Neural progenitor cell (in vitro differentiated cells): ENCODE results near the gene QRFP.

Source experiments
- CTCF ChIP-seq: fragments of 200-600 bp; sonication (generic); IDR thresholded peaks from 2 replicates; pipeline ENCODE4 v1.5.1; 2017; ENCODE audit warnings: antibody characterized with exemption, mild to moderate bottlenecking
- EZH2 ChIP-seq: fragments of 200-600 bp; sonication (generic); IDR thresholded peaks from 2 replicates; pipeline ENCODE4 v1.6.1; 2017; ENCODE audit warnings: antibody characterized with exemption, mild to moderate bottlenecking, moderate library complexity
- EZH2phosphoT487 ChIP-seq: fragments of 200-600 bp; sonication (generic); IDR thresholded peaks from 2 replicates; pipeline ENCODE4 v1.6.1; 2017; ENCODE audit warnings: antibody characterized with exemption

GRCh38 chr9:130892477-130893304 lies 3.9 kb downstream of the QRFP start:
- TF ChIP-seq EZH2phosphoT487 = no peak
- TF ChIP-seq CTCF = no peak
- TF ChIP-seq EZH2 = no peak
